ENCODE data around the gene RPL31.

DNA sequence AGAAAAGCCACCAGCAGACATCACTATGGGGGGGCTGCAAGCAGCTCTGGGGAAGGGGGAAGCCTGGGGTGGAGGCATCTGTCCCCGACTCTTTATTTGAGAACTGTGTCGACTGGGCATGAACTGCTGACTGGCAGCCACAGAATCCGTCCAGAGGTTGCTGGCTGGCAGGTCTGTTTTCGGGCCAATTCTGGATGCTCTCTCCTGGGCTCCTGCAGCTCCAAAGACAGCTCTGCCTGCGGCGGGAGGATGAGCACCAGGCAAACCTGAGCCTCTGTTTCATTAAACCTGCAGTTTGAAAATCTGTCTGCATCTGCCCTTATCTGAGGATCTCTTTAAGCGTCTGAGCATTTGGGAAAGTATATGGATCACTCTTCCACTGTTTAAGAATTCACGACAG lies 34.4 kb upstream of the RPL31 start:
- TF ChIP-seq CTCF (IDR thresholded peaks at IDR 0.05) (no peak), POLR2A (IDR thresholded peaks at IDR 0.05) (no peak), POLR2AphosphoS5 (IDR thresholded peaks at IDR 0.05) (no peak)

All from transverse colon (tissue), 4 donors.